HepG2 (cell line): ENCODE results near the gene JDP2. TPM values are rescaled to one million over a fixed set of nuclear protein-coding genes. Genes with fewer than 3 reads are reported as not detected.

Experiments
- ATAC-seq: fragments of 200-7000 bp; cut with Tn5 transposase; 3 replicates; pipeline ENCODE4 v1.9.1; 2020; ENCODE audit warnings: mild to moderate bottlenecking, moderate library complexity
- BruUV-seq: library from RNA; stranded (reverse); fragments of 400-500 nt; replicated peaks from 2 replicates; lab custom pipeline; 2021; lab: Mats Ljungman, UMichigan
- CTCF ChIA-PET: fragments of 300-600 bp; formaldehyde crosslinking; extraction: SDS; loops from one replicate; lab custom pipeline; 2021; ENCODE audit warnings: low total read pairs, inconsistent platforms, low intra/inter-chr PET ratio; lab: Yijun Ruan, JAX
- POLR2A ChIA-PET: fragments of 350-600 bp; sonication (Branson Sonifier 250); formaldehyde crosslinking; loops from one replicate; lab custom pipeline; 2020; ENCODE audit warnings: antibody characterized with exemption, inconsistent platforms; lab: Yijun Ruan, JAX
- DNase-seq: peaks from one replicate; pipeline ENCODE4 v3.0.0-alpha.2; 2015; ENCODE audit warnings: low spot score
- FAIRE-seq: peaks from 3 replicates; lab custom pipeline; 2011; peaks lifted over from hg19 to GRCh38; lab: Jason Lieb, UNC
- H2AFZ ChIP-seq: one replicate; pipeline ENCODE4 v1.6.1; 2011; ENCODE audit warnings: low read length, inconsistent platforms
- H3K27ac ChIP-seq: fragments of 300-600 bp; 3 replicates; pipeline ENCODE4 v1.8.0; 2011; ENCODE audit warnings: mixed run types, mild to moderate bottlenecking, mixed read lengths, low read length, inconsistent platforms; ENCODE audit not compliant: insufficient read depth; ENCODE audit errors: extremely low read length
- H3K27me3 ChIP-seq, 2 experiments: fragments of 200-600 bp in 1 of 2; 2 replicates in 1 of 2; 3 replicates in 1 of 2; pipeline versions ENCODE4 v1.6.0 to v1.8.0; 2011; ENCODE audit warnings: low read length in 2 of 2, mild to moderate bottlenecking in 2 of 2, moderate library complexity in 2 of 2, inconsistent platforms in 1 of 2; ENCODE audit not compliant: insufficient read depth in 2 of 2, control insufficient read depth in 1 of 2
- H3K36me3 ChIP-seq, 2 experiments: fragments of 200-600 bp in 1 of 2; replicated peaks in 1 of 2; 2 replicates in 1 of 2; 3 replicates in 1 of 2; pipeline versions ENCODE4 v1.5.1 to v1.8.0; 2011; ENCODE audit warnings: low read length in 2 of 2, inconsistent platforms in 1 of 2; ENCODE audit not compliant: insufficient read depth in 2 of 2, control insufficient read depth in 1 of 2
- H3K4me1 ChIP-seq: 2 replicates; pipeline ENCODE4 v1.5.1; 2012; ENCODE audit warnings: low read length, inconsistent platforms; ENCODE audit not compliant: insufficient read depth
- H3K4me2 ChIP-seq: 2 replicates; pipeline ENCODE4 v1.6.0; 2011; ENCODE audit warnings: low read depth, low read length, inconsistent platforms
- H3K4me3 ChIP-seq, 3 experiments: fragments of 200-600 bp in 1 of 3; sonication (generic), shearing (Covaris generic) in 1 of 3; replicated peaks in 1 of 3; 2 replicates each; pipeline ENCODE4 v1.5.1; 2011 to 2016; ENCODE audit warnings: low read length in 3 of 3, inconsistent platforms in 2 of 3, low read depth in 2 of 3, mild to moderate bottlenecking in 2 of 3, control low read depth in 1 of 3, mixed read lengths in 1 of 3; ENCODE audit not compliant: insufficient read depth in 1 of 3
- H3K79me2 ChIP-seq: one replicate; pipeline ENCODE4 v1.6.1; 2011; ENCODE audit warnings: low read length, inconsistent platforms; ENCODE audit not compliant: insufficient read depth
- H3K9ac ChIP-seq: 2 replicates; pipeline ENCODE4 v1.6.0; 2011; ENCODE audit warnings: mild to moderate bottlenecking, low read depth, low read length, inconsistent platforms; ENCODE audit not compliant: insufficient read depth
- H3K9me3 ChIP-seq: 2 replicates; pipeline ENCODE4 v1.5.1; 2012; ENCODE audit warnings: mild to moderate bottlenecking, low read length
- H4K20me1 ChIP-seq: 2 replicates; pipeline ENCODE4 v1.6.0; 2011; ENCODE audit warnings: inconsistent platforms, mild to moderate bottlenecking, low read length, moderate library complexity; ENCODE audit not compliant: insufficient read depth
- ELF1 ChIP-seq: sonication (generic); formaldehyde crosslinking; IDR thresholded peaks from 2 replicates; pipeline ENCODE4 v1.4.0; 2020; ENCODE audit warnings: missing genetic modification reagents
- FOXA3 ChIP-seq: IDR thresholded peaks from 2 replicates; pipeline ENCODE4 v1.6.1; 2016; ENCODE audit warnings: missing genetic modification reagents, missing compliant biosample characterization
- HNRNPLL ChIP-seq: fragments of 200-400 bp; formaldehyde crosslinking; IDR thresholded peaks from 2 replicates; pipeline ENCODE4 v1.6.1; 2017; ENCODE audit warnings: mild to moderate bottlenecking, low read depth, low read length; ENCODE audit not compliant: poor library complexity, severe bottlenecking
- MAFF ChIP-seq: IDR thresholded peaks from 2 replicates; pipeline ENCODE4 v1.6.1; 2011; ENCODE audit warnings: low read depth, low read length, improper control_type of control experiment
- MAFK ChIP-seq, 2 experiments: IDR thresholded peaks in 1 of 2; conservative IDR thresholded peaks in 1 of 2; 2 replicates each; pipeline ENCODE4 v1.6.1; 2011; ENCODE audit warnings: improper control_type of control experiment in 2 of 2, low read length in 2 of 2
- POLR2G ChIP-seq: fragments of 200-400 bp; formaldehyde crosslinking; IDR thresholded peaks from 2 replicates; pipeline ENCODE4 v1.6.1; 2018; ENCODE audit warnings: mild to moderate bottlenecking, low read depth, low read length, moderate library complexity
- RBAK ChIP-seq: sonication (generic); formaldehyde crosslinking; IDR thresholded peaks from 2 replicates; pipeline ENCODE4 v1.5.1; 2020; ENCODE audit warnings: mild to moderate bottlenecking, missing genetic modification reagents
- SIX1 ChIP-seq: sonication (generic); formaldehyde crosslinking; IDR thresholded peaks from 2 replicates; pipeline ENCODE4 v1.4.0; 2020; ENCODE audit warnings: missing genetic modification reagents, borderline replicate concordance
- YEATS4 ChIP-seq: sonication (generic); formaldehyde crosslinking; IDR thresholded peaks from 2 replicates; pipeline ENCODE4 v1.4.0; 2020; ENCODE audit warnings: missing genetic modification reagents, borderline replicate concordance
- ZBTB42 ChIP-seq: sonication (generic); formaldehyde crosslinking; IDR thresholded peaks from 2 replicates; pipeline ENCODE4 v1.5.0; 2020; ENCODE audit warnings: mild to moderate bottlenecking, missing genetic modification reagents
- ZC3H4 ChIP-seq: sonication (generic); formaldehyde crosslinking; IDR thresholded peaks from 2 replicates; pipeline ENCODE4 v1.4.0; 2020; ENCODE audit warnings: missing genetic modification reagents, borderline replicate concordance
- ZNF136 ChIP-seq: sonication (generic); formaldehyde crosslinking; IDR thresholded peaks from 2 replicates; pipeline ENCODE4 v1.8.1; 2022; ENCODE audit warnings: low read depth, mild to moderate bottlenecking, moderate library complexity, missing genetic modification reagents
- ZNF234 ChIP-seq: sonication (generic); formaldehyde crosslinking; conservative IDR thresholded peaks from 2 replicates; pipeline ENCODE4 v1.5.1; 2020; ENCODE audit warnings: mild to moderate bottlenecking, missing genetic modification reagents
- ZNF556 ChIP-seq: sonication (generic); formaldehyde crosslinking; IDR thresholded peaks from 2 replicates; pipeline ENCODE4 v1.4.0; 2020; ENCODE audit warnings: mild to moderate bottlenecking, missing genetic modification reagents, borderline replicate concordance
- WGBS: methylation state at CpG from one replicate; pipeline ENCODE4 v1.1.6; 2017; ENCODE audit warnings: low lambda C conversion rate; 5-methylcytosine and 5-hydroxymethylcytosine counted together
- in situ Hi-C: cut with HindIII; loops from 2 replicates; pipeline ENCODE4 v1.10.0; 2017; ENCODE audit warnings: low pct_unique_long_range_greater_than_20kb; ENCODE audit not compliant: extremely low pct_ligation_motif_present
- intact Hi-C: fragments of 100-400 bp; cut with micrococcal nuclease; formaldehyde crosslinking; loops from one replicate; pipeline ENCODE4 v1.10.0; 2022; ENCODE audit not compliant: unreplicated experiment
- polyA plus RNA-seq, 8 experiments: library from polyadenylated mRNA; depleted of rRNA in 3 of 8; stranded (reverse) in 7 of 8; unstranded in 1 of 8; fragments of >200 nt; fragmentation: Illumina TruSeq in 4 of 8; extraction: Trizol in 4 of 8; gene quantifications; 2 replicates each; pipeline versions ENCODE4 v1.2.1 to v1.2.3, GENCODE V29; 2011 to 2016; ENCODE audit warnings: low read depth in 4 of 8, missing spikeins in 1 of 8, mixed read lengths in 1 of 8; ENCODE audit not compliant: insufficient read depth in 1 of 8
- total RNA-seq, 5 experiments: library from RNA; depleted of rRNA; stranded (reverse); fragments of >200 nt; fragmentation: Illumina TruSeq; extraction: Trizol; gene quantifications; 2 replicates each; pipeline ENCODE4 v1.2.3, GENCODE V29; 2016; ENCODE audit warnings: low read depth in 1 of 5
- TF ChIP-seq, protein P1 (sequence below), 2 experiments: IDR thresholded peaks; 2 replicates each; pipeline ENCODE4 v1.6.1; 2011 to 2012; ENCODE audit warnings: low read length in 2 of 2, borderline replicate concordance in 1 of 2, low read depth in 1 of 2, mild to moderate bottlenecking in 1 of 2, moderate library complexity in 1 of 2

JDP2 gene
- total and polyA plus RNA-seq, 2 of the 13 experiments (the other 11 are each of a cell fraction or from before 2014, with no cell fraction given) = 8.0 to 8.9 TPM

GRCh38 chr14:75443203-75443969, 15.6 kb downstream of the JDP2 start:
- no peak for DNase-seq
- H3K4me2 ChIP-seq = no peak overlapping the region
- FAIRE-seq = no peak
- H3K27me3 ChIP-seq = no peaks in the 10 kb centered on the region
- BruUV-seq = no TSS peak
- H3K9me3 ChIP-seq = no peaks in the 10 kb centered on the region
- intact Hi-C loops = no loop called here
- no peaks in the 10 kb centered on the region for H3K4me1 ChIP-seq
- no peak overlapping the region for H3K27ac ChIP-seq
- TF ChIP-seq FOXA3 (CRISPR knock-in tag) (no peak), ZC3H4 (CRISPR knock-in tag) (no peak), SIX1 (CRISPR knock-in tag) (no peak), ZBTB42 (CRISPR knock-in tag) (no peak), ZNF136 (CRISPR knock-in tag) (no peak), HNRNPLL (no peak), POLR2G (no peak), ZNF556 (CRISPR knock-in tag) (no peak), MAFF (peak; percentile 39), YEATS4 (CRISPR knock-in tag) (no peak), ELF1 (CRISPR knock-in tag) (no peak), MAFK (conservative IDR thresholded peaks at IDR 0.05 in 1 of 2, IDR thresholded peaks at IDR 0.05 in 1 of 2; ENCODE audit: low read length in 2 of 2) (peak in 1 of 2 experiments; percentile 53; a peak in 2 of 4 replicates), RBAK (CRISPR knock-in tag) (no peak), ZNF234 (CRISPR knock-in tag) (no peak)
- TF ChIP-seq, protein P1, sequence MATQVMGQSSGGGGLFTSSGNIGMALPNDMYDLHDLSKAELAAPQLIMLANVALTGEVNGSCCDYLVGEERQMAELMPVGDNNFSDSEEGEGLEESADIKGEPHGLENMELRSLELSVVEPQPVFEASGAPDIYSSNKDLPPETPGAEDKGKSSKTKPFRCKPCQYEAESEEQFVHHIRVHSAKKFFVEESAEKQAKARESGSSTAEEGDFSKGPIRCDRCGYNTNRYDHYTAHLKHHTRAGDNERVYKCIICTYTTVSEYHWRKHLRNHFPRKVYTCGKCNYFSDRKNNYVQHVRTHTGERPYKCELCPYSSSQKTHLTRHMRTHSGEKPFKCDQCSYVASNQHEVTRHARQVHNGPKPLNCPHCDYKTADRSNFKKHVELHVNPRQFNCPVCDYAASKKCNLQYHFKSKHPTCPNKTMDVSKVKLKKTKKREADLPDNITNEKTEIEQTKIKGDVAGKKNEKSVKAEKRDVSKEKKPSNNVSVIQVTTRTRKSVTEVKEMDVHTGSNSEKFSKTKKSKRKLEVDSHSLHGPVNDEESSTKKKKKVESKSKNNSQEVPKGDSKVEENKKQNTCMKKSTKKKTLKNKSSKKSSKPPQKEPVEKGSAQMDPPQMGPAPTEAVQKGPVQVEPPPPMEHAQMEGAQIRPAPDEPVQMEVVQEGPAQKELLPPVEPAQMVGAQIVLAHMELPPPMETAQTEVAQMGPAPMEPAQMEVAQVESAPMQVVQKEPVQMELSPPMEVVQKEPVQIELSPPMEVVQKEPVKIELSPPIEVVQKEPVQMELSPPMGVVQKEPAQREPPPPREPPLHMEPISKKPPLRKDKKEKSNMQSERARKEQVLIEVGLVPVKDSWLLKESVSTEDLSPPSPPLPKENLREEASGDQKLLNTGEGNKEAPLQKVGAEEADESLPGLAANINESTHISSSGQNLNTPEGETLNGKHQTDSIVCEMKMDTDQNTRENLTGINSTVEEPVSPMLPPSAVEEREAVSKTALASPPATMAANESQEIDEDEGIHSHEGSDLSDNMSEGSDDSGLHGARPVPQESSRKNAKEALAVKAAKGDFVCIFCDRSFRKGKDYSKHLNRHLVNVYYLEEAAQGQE (IDR thresholded peaks at IDR 0.05; ENCODE audit: borderline replicate concordance in 1 of 2, low read depth in 1 of 2, low read length in 2 of 2) = no peak
- no peaks in the 10 kb centered on the region for H3K79me2 ChIP-seq
- H3K4me3 ChIP-seq = no peak overlapping the region
- ATAC-seq = no peak
- ChIA-PET POLR2A (no interaction called here), CTCF (no interaction called here)
- H4K20me1 ChIP-seq = no peaks in the 10 kb centered on the region; the same call in 1 of the 2 replicates
- in situ Hi-C loops = no loop called here
- peaks cover 7 to 60% of the 10 kb centered on the region in 2 experiments; a peak in 4 of 5 replicates for H3K36me3 ChIP-seq
- no peak overlapping the region for H2AFZ ChIP-seq
- 97% methylated on average over 7 of the region's 7 CpGs for WGBS
- H3K9ac ChIP-seq = no peak overlapping the region
